Measurements from ENCODE around the gene KIFAP3.

- TF ChIP-seq, protein P1, sequence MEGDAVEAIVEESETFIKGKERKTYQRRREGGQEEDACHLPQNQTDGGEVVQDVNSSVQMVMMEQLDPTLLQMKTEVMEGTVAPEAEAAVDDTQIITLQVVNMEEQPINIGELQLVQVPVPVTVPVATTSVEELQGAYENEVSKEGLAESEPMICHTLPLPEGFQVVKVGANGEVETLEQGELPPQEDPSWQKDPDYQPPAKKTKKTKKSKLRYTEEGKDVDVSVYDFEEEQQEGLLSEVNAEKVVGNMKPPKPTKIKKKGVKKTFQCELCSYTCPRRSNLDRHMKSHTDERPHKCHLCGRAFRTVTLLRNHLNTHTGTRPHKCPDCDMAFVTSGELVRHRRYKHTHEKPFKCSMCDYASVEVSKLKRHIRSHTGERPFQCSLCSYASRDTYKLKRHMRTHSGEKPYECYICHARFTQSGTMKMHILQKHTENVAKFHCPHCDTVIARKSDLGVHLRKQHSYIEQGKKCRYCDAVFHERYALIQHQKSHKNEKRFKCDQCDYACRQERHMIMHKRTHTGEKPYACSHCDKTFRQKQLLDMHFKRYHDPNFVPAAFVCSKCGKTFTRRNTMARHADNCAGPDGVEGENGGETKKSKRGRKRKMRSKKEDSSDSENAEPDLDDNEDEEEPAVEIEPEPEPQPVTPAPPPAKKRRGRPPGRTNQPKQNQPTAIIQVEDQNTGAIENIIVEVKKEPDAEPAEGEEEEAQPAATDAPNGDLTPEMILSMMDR (IDR thresholded peaks at IDR 0.05) = no peak
- TF ChIP-seq EP300 (IDR thresholded peaks at IDR 0.05) = no peak
Observed at GRCh38 chr1:170067253-170067819, 7.2 kb downstream of the KIFAP3 start.

All from suprapubic skin (tissue), 3 donors.